Loucy (cell line): ENCODE measurements around the gene GLG1.

ENCODE experiments used
- H2AFZ ChIP-seq: fragments of 200-600 bp; sonication (generic); 2 replicates; pipeline ENCODE4 v1.6.0; 2016; ENCODE audit warnings: antibody characterized with exemption, mild to moderate bottlenecking, low read length, moderate library complexity
- H3F3A ChIP-seq: fragments of 200-600 bp; 2 replicates; pipeline ENCODE4 v1.6.0; 2016; ENCODE audit warnings: antibody characterized with exemption, low read depth, mild to moderate bottlenecking
- H3K27me3 ChIP-seq: fragments of 200-600 bp; sonication (generic); 2 replicates; pipeline ENCODE4 v1.6.1; 2014; ENCODE audit warnings: low read length, mild to moderate bottlenecking; ENCODE audit not compliant: insufficient read depth, poor library complexity, severe bottlenecking
- H3K36me3 ChIP-seq: fragments of 200-600 bp; sonication (generic); 2 replicates; pipeline ENCODE4 v1.6.1; 2016; ENCODE audit warnings: low read length; ENCODE audit not compliant: insufficient read depth
- H3K4me1 ChIP-seq: fragments of 200-600 bp; sonication (generic); 2 replicates; pipeline ENCODE4 v1.5.1; 2014; ENCODE audit warnings: low read length, mild to moderate bottlenecking; ENCODE audit not compliant: insufficient read depth, poor library complexity, severe bottlenecking
- H3K4me2 ChIP-seq: fragments of 200-600 bp; sonication (generic); 2 replicates; pipeline ENCODE4 v1.6.0; 2014; ENCODE audit warnings: antibody characterized with exemption, low read length, low read depth, mild to moderate bottlenecking; ENCODE audit not compliant: poor library complexity, severe bottlenecking
- H3K4me3 ChIP-seq: fragments of 200-600 bp; sonication (generic); 2 replicates; pipeline ENCODE4 v1.5.1; 2014; ENCODE audit warnings: low read length, mild to moderate bottlenecking, mixed read lengths; ENCODE audit not compliant: poor library complexity, severe bottlenecking
- H3K79me2 ChIP-seq: fragments of 200-600 bp; sonication (generic); 2 replicates; pipeline ENCODE4 v1.6.1; 2014; ENCODE audit warnings: low read length; ENCODE audit not compliant: insufficient read depth
- H3K9ac ChIP-seq: fragments of 200-600 bp; sonication (generic); 2 replicates; pipeline ENCODE4 v1.6.0; 2014; ENCODE audit warnings: mild to moderate bottlenecking, low read depth, low read length, moderate library complexity; ENCODE audit not compliant: poor library complexity, severe bottlenecking
- H3K9me2 ChIP-seq: fragments of 200-600 bp; sonication (generic); replicated peaks from 2 replicates; pipeline ENCODE4 v1.6.1; 2016; ENCODE audit warnings: low read depth, low read length, mixed read lengths
- H3K9me3 ChIP-seq: fragments of 200-600 bp; sonication (generic); 2 replicates; pipeline ENCODE4 v1.6.1; 2014; ENCODE audit warnings: mild to moderate bottlenecking, antibody characterized with exemption, low read length, low read depth; ENCODE audit not compliant: insufficient read depth
- H4K20me1 ChIP-seq: fragments of 200-600 bp; sonication (generic); 2 replicates; pipeline ENCODE4 v1.6.0; 2014; ENCODE audit warnings: antibody characterized with exemption, low read length, mild to moderate bottlenecking; ENCODE audit not compliant: insufficient read depth, poor library complexity, severe bottlenecking
- EZH2phosphoT487 ChIP-seq: fragments of 200-600 bp; IDR thresholded peaks from 2 replicates; pipeline ENCODE4 v1.6.1; 2018; ENCODE audit warnings: antibody characterized with exemption, mild to moderate bottlenecking, moderate library complexity, borderline replicate concordance
- TF ChIP-seq, protein P1 (sequence below): fragments of 200-600 bp; sonication (generic); conservative IDR thresholded peaks from 2 replicates; pipeline ENCODE4 v1.5.1; 2014; ENCODE audit warnings: mild to moderate bottlenecking, antibody characterized with exemption, low read length

Gene GLG1

DNA sequence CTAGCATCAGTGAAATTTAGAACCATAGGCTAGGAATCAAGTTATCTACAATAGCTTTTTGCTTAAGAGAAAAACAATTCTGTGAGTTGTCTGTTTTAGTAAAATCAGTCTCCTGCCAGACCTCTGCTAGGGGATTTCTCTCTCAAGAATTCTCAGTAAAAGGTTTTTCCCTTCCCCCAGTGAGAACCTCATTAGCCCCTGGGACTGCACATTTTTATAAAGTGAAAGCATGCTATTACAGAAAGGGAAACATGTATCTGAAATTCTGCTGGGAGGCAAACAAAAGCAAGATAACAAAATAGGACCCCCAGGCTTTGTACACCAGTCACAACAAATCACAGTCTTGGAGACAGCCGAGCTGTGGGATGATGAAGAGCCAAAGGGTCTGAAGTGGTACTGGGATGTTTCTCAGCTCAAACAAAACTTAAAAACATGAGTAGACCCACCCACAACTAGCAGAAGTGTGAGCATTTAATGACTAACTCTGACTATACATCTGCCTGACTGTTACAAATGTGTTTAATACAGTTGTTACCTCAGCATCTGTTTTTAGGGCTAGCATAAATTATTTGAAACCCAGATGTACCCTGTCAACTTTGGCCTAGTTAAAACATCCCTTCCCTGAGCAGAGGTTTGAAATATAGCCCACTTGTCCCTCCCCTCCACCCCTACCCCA, 20.0 kb upstream of the GLG1 start:
- Histone ChIP-seq H3F3A (no peaks in the 10 kb centered on the region), H3K4me3 (no peak overlapping the region), H3K9ac (no peak overlapping the region), H4K20me1 (peaks cover 22% of the 10 kb centered on the region), H3K4me2 (no peak overlapping the region), H3K36me3 (peaks cover 100% of the 10 kb centered on the region), H3K9me3 (no peaks in the 10 kb centered on the region), H2AFZ (no peak overlapping the region), H3K9me2 (no peaks in the 10 kb centered on the region), H3K79me2 (no peaks in the 10 kb centered on the region), H3K4me1 (no peaks in the 10 kb centered on the region), H3K27me3 (no peaks in the 10 kb centered on the region)
- TF ChIP-seq, protein P1, sequence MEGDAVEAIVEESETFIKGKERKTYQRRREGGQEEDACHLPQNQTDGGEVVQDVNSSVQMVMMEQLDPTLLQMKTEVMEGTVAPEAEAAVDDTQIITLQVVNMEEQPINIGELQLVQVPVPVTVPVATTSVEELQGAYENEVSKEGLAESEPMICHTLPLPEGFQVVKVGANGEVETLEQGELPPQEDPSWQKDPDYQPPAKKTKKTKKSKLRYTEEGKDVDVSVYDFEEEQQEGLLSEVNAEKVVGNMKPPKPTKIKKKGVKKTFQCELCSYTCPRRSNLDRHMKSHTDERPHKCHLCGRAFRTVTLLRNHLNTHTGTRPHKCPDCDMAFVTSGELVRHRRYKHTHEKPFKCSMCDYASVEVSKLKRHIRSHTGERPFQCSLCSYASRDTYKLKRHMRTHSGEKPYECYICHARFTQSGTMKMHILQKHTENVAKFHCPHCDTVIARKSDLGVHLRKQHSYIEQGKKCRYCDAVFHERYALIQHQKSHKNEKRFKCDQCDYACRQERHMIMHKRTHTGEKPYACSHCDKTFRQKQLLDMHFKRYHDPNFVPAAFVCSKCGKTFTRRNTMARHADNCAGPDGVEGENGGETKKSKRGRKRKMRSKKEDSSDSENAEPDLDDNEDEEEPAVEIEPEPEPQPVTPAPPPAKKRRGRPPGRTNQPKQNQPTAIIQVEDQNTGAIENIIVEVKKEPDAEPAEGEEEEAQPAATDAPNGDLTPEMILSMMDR, result no peak
- TF ChIP-seq EZH2phosphoT487, result no peak

DNA sequence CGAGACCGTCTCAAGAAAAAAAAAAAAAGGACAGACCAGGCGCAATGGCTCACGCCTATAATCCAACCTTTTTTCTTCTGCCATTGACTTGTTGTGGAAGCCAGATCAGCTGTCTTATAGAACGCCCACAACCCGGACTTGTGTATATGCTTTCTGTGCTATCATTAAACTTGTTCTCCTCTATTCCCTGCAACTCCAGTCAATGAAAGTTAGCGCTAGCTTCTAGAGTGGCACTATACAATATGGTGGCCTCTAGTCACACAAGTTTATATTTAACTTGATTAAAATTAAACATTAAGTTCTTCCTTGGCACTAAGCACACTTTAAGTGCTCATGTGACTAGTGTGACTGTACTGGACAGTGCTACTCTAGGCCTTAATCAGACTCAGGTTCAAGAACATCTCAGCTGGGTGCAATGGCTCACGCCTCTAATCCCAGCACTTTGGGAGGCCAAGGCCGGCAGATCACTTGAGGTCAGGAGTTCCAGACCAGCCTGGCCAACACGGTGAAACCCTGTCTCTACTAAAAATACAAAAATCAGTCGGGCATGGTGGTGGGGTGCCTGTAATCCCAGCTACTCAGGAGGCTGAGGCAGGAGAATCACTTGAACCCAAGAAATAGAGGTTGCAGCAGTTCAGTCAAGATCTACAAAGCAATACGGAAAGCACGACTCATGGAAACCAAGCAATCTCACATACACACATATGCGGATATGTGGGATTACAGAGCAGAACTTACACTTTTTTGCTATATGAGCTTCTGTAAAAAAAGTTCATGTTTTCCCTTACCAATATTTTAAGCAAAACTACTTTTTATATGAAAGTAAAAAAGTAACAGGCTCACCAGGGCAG, 18.8 kb upstream of the GLG1 start:
- no peak overlapping the region for H3K4me3 ChIP-seq
- H3K36me3 ChIP-seq, result peaks cover 100% of the 10 kb centered on the region
- no peaks in the 10 kb centered on the region for H3F3A ChIP-seq
- peaks cover 22% of the 10 kb centered on the region for H4K20me1 ChIP-seq
- no peaks in the 10 kb centered on the region for H3K79me2 ChIP-seq
- H3K9me3 ChIP-seq, result no peaks in the 10 kb centered on the region
- no peak overlapping the region for H3K9ac ChIP-seq
- no peaks in the 10 kb centered on the region for H3K27me3 ChIP-seq
- H3K9me2 ChIP-seq, result no peaks in the 10 kb centered on the region
- no peak for TF ChIP-seq EZH2phosphoT487
- TF ChIP-seq, protein P1, result no peak
- H3K4me2 ChIP-seq, result no peak overlapping the region
- no peaks in the 10 kb centered on the region for H3K4me1 ChIP-seq
- no peak overlapping the region for H2AFZ ChIP-seq

DNA sequence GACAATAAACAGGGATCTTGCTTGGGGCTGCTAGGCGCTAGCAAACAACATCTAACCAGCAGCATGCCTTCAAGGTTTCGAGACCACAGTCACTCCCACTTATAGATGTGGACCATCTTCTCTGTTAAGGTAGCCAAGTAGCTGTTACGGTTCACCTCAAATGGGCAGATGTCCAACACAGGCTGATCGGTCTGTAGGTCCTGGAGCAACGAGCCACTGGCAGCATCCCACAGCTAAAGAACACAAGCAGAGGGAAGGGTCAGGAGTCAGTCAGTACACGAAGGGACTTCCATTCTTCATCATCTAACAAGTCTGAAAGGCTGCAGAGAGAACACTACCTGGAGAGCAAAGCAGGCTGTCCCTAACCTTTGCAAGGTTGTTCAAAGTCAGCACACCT, 16.9 kb upstream of the GLG1 start:
- no peaks in the 10 kb centered on the region for H3K79me2 ChIP-seq
- H3K36me3 ChIP-seq, result peaks cover 96% of the 10 kb centered on the region
- H3K9me2 ChIP-seq, result no peaks in the 10 kb centered on the region
- no peak for TF ChIP-seq EZH2phosphoT487
- TF ChIP-seq, protein P1, result no peak
- H3K9ac ChIP-seq, result no peak overlapping the region
- no peaks in the 10 kb centered on the region for H3K9me3 ChIP-seq
- no peaks in the 10 kb centered on the region for H3K4me1 ChIP-seq
- H3K27me3 ChIP-seq, result no peaks in the 10 kb centered on the region
- H3K4me2 ChIP-seq, result no peak overlapping the region
- no peak overlapping the region for H3K4me3 ChIP-seq
- no peak overlapping the region for H2AFZ ChIP-seq
- H3F3A ChIP-seq, result no peaks in the 10 kb centered on the region
- H4K20me1 ChIP-seq, result peaks cover 18% of the 10 kb centered on the region
